CD14-positive monocyte (primary cell): ENCODE results near the gene FCGBP. TPM values are rescaled to one million over a fixed set of nuclear protein-coding genes. Genes with fewer than 3 reads are reported as not detected.
A peak's percentile ranks its signal among the peaks of the same experiment; 100 is the strongest.

Source experiments
- DNase-seq, 3 donors: peaks; one replicate each; pipeline ENCODE4 v3.0.0-alpha.2; 2011 to 2022
- H2AFZ ChIP-seq: 2 replicates; pipeline ENCODE4 v1.6.0; 2012; ENCODE audit warnings: mild to moderate bottlenecking, low read depth, low read length, inconsistent platforms; ENCODE audit not compliant: insufficient read depth, poor library complexity, severe bottlenecking
- H3K27ac ChIP-seq, 2 donors: 1 replicate in 1 of 2; 2 replicates in 1 of 2; pipeline ENCODE4 v1.5.1; 2012 to 2013; ENCODE audit warnings: low read length in 2 of 2, control low read depth in 1 of 2, inconsistent platforms in 1 of 2, low read depth in 1 of 2, mild to moderate bottlenecking in 1 of 2
- H3K27me3 ChIP-seq, 2 donors: one replicate each; pipeline versions ENCODE4 v1.6.0 to v1.6.1; 2011 to 2013; ENCODE audit warnings: low read length in 2 of 2; ENCODE audit not compliant: control insufficient read depth in 2 of 2, insufficient read depth in 2 of 2
- H3K36me3 ChIP-seq, 2 donors: replicated peaks in 1 of 2; 1 replicate in 1 of 2; 2 replicates in 1 of 2; pipeline versions ENCODE4 v1.5.1 to v1.6.1; 2012 to 2013; ENCODE audit warnings: low read length in 2 of 2, control low read depth in 1 of 2, inconsistent platforms in 1 of 2, mild to moderate bottlenecking in 1 of 2; ENCODE audit not compliant: insufficient read depth in 2 of 2, control insufficient read depth in 1 of 2
- H3K4me1 ChIP-seq, 2 donors: 1 replicate in 1 of 2; 2 replicates in 1 of 2; pipeline versions ENCODE4 v1.5.1 to v1.6.1; 2012 to 2013; ENCODE audit warnings: low read length in 2 of 2, control low read depth in 1 of 2, inconsistent platforms in 1 of 2, mild to moderate bottlenecking in 1 of 2, moderate library complexity in 1 of 2; ENCODE audit not compliant: insufficient read depth in 2 of 2, control insufficient read depth in 1 of 2
- H3K4me2 ChIP-seq: replicated peaks from 2 replicates; pipeline ENCODE3; 2012; ENCODE audit warnings: low read length, moderate library complexity, mild to moderate bottlenecking; ENCODE audit not compliant: poor library complexity, severe bottlenecking; ENCODE audit errors: extremely low read depth
- H3K4me3 ChIP-seq, 3 experiments: fragments of 200-600 bp in 1 of 3; sonication (generic) in 1 of 3; replicated peaks in 1 of 3; 1 replicate in 2 of 3; 2 replicates in 1 of 3; pipeline ENCODE4 v1.5.1; 2011 to 2013; ENCODE audit warnings: low read length in 3 of 3, mild to moderate bottlenecking in 3 of 3, control low read depth in 2 of 3, low read depth in 2 of 3, inconsistent platforms in 1 of 3, moderate library complexity in 1 of 3
- H3K79me2 ChIP-seq: 2 replicates; pipeline ENCODE4 v1.6.0; 2012; ENCODE audit warnings: mild to moderate bottlenecking, control low read depth, inconsistent platforms, low read length, moderate library complexity; ENCODE audit not compliant: insufficient read depth
- H3K9ac ChIP-seq: 2 replicates; pipeline ENCODE4 v1.6.0; 2017; ENCODE audit warnings: low read length, mild to moderate bottlenecking; ENCODE audit not compliant: insufficient read depth, poor library complexity, severe bottlenecking
- H3K9me3 ChIP-seq, 2 donors: replicated peaks in 1 of 2; 1 replicate in 1 of 2; 2 replicates in 1 of 2; pipeline versions ENCODE4 v1.5.1 to v1.6.1; 2012 to 2013; ENCODE audit warnings: low read length in 2 of 2, control low read depth in 1 of 2; ENCODE audit not compliant: control insufficient read depth in 1 of 2, insufficient read depth in 1 of 2
- H4K20me1 ChIP-seq: 2 replicates; pipeline ENCODE4 v1.6.0; 2012; ENCODE audit warnings: mild to moderate bottlenecking, low read length, control low read depth, moderate library complexity; ENCODE audit not compliant: insufficient read depth
- H3K27ac Mint-ChIP-seq, 7 donors: one replicate each; pipeline ENCODE4 v1.8.0; 2020; ENCODE audit warnings: mild to moderate bottlenecking in 7 of 7, mixed read lengths in 7 of 7, moderate library complexity in 6 of 7, inconsistent platforms in 2 of 7
- H3K27me3 Mint-ChIP-seq, 3 donors: one replicate each; pipeline ENCODE4 v1.8.0; 2021 to 2022; ENCODE audit warnings: low read depth in 3 of 3, mild to moderate bottlenecking in 3 of 3, mixed read lengths in 3 of 3, moderate library complexity in 3 of 3, inconsistent platforms in 1 of 3
- H3K36me3 Mint-ChIP-seq, 2 donors: one replicate each; pipeline ENCODE4 v1.8.0; 2020; ENCODE audit warnings: mixed read lengths in 2 of 2, inconsistent platforms in 1 of 2, mild to moderate bottlenecking in 1 of 2
- H3K4me1 Mint-ChIP-seq: one replicate; pipeline ENCODE4 v1.8.0; 2020; ENCODE audit warnings: mild to moderate bottlenecking, mixed read lengths
- H3K4me3 Mint-ChIP-seq, 2 donors: one replicate each; pipeline ENCODE4 v1.8.0; 2020; ENCODE audit warnings: mild to moderate bottlenecking in 2 of 2, mixed read lengths in 2 of 2, moderate library complexity in 1 of 2
- H3K9me3 Mint-ChIP-seq, 7 donors: one replicate each; pipeline ENCODE4 v1.8.0; 2020 to 2022; ENCODE audit warnings: mixed read lengths in 7 of 7, mild to moderate bottlenecking in 6 of 7, moderate library complexity in 6 of 7, inconsistent platforms in 2 of 7
- WGBS: methylation state at CpG from one replicate; pipeline ENCODE4 v1.1.5; 2013; ENCODE audit warnings: missing lambda C conversion rate; ENCODE audit not compliant: insufficient coverage; 5-methylcytosine and 5-hydroxymethylcytosine counted together
- intact Hi-C, 2 donors: fragments of 100-400 bp; cut with micrococcal nuclease; formaldehyde crosslinking; loops; one replicate each; pipeline versions ENCODE4 v1.15.0 to v1.15.1; 2023
- polyA plus RNA-seq, 3 donors: library from polyadenylated mRNA; depleted of rRNA in 1 of 3; unstranded in 2 of 3; stranded (reverse) in 1 of 3; fragments of 300-500 nt in 2 of 3; fragments of >200 nt in 1 of 3; fragmentation: Illumina TruSeq in 2 of 3; gene quantifications; 1 replicate in 2 of 3; 2 replicates in 1 of 3; pipeline ENCODE4 v1.2.3, GENCODE V29; 2012 to 2021
- TF ChIP-seq, protein P1 (sequence below): fragments of 200-600 bp; IDR thresholded peaks from one replicate; pipeline ENCODE4 v1.8.0; 2022; ENCODE audit warnings: antibody characterized with exemption, mild to moderate bottlenecking

FCGBP gene
- polyA plus RNA-seq, 3 donors, result 0.07 to 0.29 TPM; not detected in 1

DNA sequence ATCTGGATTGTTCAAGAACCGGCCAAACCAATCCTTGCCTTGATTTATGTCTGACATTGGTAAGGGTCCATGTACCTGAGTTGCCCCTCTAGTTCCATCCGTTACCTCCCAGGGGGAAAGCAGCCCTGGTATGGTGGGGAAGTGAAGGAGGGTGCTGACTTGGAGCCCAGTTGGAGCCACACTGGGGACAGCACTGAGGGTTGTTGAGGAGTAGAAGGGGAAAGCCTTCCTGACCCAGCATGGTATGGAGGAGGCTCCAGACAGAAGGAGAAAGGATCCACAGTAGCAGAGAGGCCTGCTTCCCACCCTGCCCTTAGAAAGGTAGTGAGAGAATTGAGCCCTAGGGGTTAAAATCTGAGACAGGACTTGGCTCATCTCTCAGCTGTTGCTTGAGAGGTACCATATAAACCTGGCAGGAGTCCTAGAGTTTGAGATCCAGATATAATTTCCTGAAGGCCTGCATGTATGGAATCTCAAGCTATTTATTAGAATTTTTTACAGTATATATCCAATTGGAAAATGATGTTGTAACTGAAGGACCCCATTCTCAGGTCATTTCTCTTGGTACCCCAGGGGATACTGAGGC lies 16.7 kb upstream of the FCGBP start:
- 100% methylated on average over 1 of the region's 2 CpGs for WGBS
- Histone ChIP-seq H3K4me3 (no peak overlapping the region), H3K9me3 (no peaks in the 10 kb centered on the region), H3K4me2 (no peak overlapping the region), H3K79me2 (no peaks in the 10 kb centered on the region), H3K9ac (no peak overlapping the region), H2AFZ (no peak overlapping the region), H4K20me1 (no peaks in the 10 kb centered on the region), H3K27ac (no peak overlapping the region), H3K4me1 (peaks cover 57 to 63% of the 10 kb centered on the region in 2 donors), H3K27me3 (peaks cover 43 to 49% of the 10 kb centered on the region in 2 donors), H3K36me3 (no peaks in the 10 kb centered on the region)
- TF ChIP-seq, protein P1, sequence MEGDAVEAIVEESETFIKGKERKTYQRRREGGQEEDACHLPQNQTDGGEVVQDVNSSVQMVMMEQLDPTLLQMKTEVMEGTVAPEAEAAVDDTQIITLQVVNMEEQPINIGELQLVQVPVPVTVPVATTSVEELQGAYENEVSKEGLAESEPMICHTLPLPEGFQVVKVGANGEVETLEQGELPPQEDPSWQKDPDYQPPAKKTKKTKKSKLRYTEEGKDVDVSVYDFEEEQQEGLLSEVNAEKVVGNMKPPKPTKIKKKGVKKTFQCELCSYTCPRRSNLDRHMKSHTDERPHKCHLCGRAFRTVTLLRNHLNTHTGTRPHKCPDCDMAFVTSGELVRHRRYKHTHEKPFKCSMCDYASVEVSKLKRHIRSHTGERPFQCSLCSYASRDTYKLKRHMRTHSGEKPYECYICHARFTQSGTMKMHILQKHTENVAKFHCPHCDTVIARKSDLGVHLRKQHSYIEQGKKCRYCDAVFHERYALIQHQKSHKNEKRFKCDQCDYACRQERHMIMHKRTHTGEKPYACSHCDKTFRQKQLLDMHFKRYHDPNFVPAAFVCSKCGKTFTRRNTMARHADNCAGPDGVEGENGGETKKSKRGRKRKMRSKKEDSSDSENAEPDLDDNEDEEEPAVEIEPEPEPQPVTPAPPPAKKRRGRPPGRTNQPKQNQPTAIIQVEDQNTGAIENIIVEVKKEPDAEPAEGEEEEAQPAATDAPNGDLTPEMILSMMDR, result no peak
- Mint-ChIP-seq H3K4me3 (peak overlapping the region in 1 of 2 donors; percentile 85), H3K27me3 (peaks cover 73 to 78% (median 74%) of the 10 kb centered on the region in 3 donors), H3K27ac (peak overlapping the region in 2 of 7 donors; percentile 25 to 50), H3K9me3 (peaks cover 0 to 13% (median 7%) of the 10 kb centered on the region in 7 donors), H3K4me1 (peaks cover 50% of the 10 kb centered on the region), H3K36me3 (peaks cover 10 to 20% of the 10 kb centered on the region in 2 donors)
- no peak for DNase-seq
- intact Hi-C loops, result no loop called here

DNA sequence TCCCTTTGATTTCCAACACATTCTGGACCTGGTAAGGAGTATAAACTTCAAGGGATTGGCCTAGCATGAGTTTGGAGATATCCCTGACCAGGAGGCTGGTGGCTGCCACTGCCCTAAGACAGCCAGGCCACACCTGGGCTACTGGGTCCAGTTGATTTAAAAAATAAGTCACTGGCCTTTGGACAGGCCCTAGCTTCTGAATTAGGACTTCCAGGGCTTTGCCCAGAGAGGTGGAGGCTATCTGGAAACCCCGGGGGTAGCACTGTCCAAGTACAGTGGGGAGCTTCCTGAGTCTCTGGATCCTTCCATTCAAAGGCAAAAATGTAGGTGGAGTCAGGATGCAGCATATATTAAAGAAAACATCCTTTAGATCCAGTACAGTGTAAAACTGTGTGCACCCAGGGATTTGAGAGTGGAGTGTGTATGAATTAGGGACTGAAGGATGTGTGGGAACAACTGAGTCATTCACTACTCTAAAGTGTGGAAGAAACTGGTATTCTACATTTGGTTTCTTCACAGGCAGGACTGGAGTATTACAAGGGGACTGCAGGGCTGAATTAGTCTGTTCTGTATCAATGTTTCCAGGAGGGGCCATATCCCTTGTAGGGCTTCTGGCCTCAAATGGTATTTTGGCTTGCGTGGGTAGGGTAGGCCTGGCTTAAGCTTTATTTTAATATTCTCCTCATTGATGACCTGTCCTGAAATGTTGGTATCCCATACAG lies 14.8 kb upstream of the FCGBP start:
- Histone ChIP-seq H3K4me1 (peaks cover 68 to 78% of the 10 kb centered on the region in 2 donors), H3K9ac (no peak overlapping the region), H3K27me3 (peaks cover 46% of the 10 kb centered on the region in 2 donors), H3K27ac (no peak overlapping the region), H3K36me3 (no peaks in the 10 kb centered on the region), H4K20me1 (no peaks in the 10 kb centered on the region), H3K79me2 (no peaks in the 10 kb centered on the region), H3K4me3 (no peak overlapping the region), H3K4me2 (no peak overlapping the region), H2AFZ (no peak overlapping the region), H3K9me3 (no peaks in the 10 kb centered on the region)
- DNase-seq, result no peak
- intact Hi-C loops, result no loop called here
- Mint-ChIP-seq H3K27me3 (peaks cover 77 to 84% (median 81%) of the 10 kb centered on the region in 3 donors), H3K27ac (no peak overlapping the region), H3K4me1 (peaks cover 59% of the 10 kb centered on the region), H3K4me3 (peak overlapping the region in 1 of 2 donors; percentile 75), H3K9me3 (peaks cover 0 to 14% (median 7%) of the 10 kb centered on the region in 7 donors), H3K36me3 (peaks cover 13 to 19% of the 10 kb centered on the region in 2 donors)
- TF ChIP-seq, protein P1, result no peak
- WGBS, result no CpG with 5 or more reads among the region's 2 CpGs
